ENCODE measurements around the gene RDM1. TPM values are rescaled to one million over a fixed set of nuclear protein-coding genes. Genes with fewer than 3 reads are reported as not detected.
"Not testable (repeated sequence)": the region's sequence is repeated elsewhere in the genome, so short reads cannot be mapped to it uniquely, and the experiment has no call there.

RDM1 gene
- total and polyA plus RNA-seq, 9 donors: 0.33 TPM; not detected in 8

DNA sequence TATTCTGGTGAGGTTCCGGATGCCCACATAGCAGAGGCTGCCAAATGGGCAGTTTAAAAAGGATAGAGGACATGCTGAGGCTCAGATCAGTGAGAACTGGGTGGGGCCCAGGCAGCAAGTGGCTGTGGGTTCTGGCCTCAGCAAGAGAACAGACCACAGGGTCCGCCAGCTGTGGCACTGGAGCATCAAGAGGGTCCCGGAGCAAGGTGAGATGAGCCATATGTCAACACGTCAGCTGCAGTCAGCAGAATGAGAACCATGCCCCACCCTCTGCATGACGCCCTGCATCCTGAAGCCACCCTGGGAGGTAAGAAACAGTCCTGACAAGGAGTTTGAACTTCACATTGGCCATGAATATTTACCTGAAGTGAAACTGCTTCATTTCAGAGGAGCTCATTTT, 30.3 kb downstream of the RDM1 start:
- Histone ChIP-seq H3K27me3 (no peaks in the 10 kb centered on the region), H3K27ac (no peak overlapping the region), H3K9me3 (no peaks in the 10 kb centered on the region), H3K4me3 (no peak overlapping the region), H3K36me3 (no peaks in the 10 kb centered on the region), H3K4me1 (ENCODE audit: insufficient read depth) (peaks cover 2% of the 10 kb centered on the region)
- TF ChIP-seq EP300 (IDR thresholded peaks at IDR 0.05): no peak
- TF ChIP-seq, protein P1, sequence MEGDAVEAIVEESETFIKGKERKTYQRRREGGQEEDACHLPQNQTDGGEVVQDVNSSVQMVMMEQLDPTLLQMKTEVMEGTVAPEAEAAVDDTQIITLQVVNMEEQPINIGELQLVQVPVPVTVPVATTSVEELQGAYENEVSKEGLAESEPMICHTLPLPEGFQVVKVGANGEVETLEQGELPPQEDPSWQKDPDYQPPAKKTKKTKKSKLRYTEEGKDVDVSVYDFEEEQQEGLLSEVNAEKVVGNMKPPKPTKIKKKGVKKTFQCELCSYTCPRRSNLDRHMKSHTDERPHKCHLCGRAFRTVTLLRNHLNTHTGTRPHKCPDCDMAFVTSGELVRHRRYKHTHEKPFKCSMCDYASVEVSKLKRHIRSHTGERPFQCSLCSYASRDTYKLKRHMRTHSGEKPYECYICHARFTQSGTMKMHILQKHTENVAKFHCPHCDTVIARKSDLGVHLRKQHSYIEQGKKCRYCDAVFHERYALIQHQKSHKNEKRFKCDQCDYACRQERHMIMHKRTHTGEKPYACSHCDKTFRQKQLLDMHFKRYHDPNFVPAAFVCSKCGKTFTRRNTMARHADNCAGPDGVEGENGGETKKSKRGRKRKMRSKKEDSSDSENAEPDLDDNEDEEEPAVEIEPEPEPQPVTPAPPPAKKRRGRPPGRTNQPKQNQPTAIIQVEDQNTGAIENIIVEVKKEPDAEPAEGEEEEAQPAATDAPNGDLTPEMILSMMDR (IDR thresholded peaks at IDR 0.05): no peak
- no peak for TF ChIP-seq POLR2A (IDR thresholded peaks at IDR 0.05)
- 60 to 73% (median 61%) methylated on average over 5 of the region's 5 CpGs for WGBS, 3 donors
- intact Hi-C loops (cut with DNase I): no loop called here
- no peak for DNase-seq

DNA sequence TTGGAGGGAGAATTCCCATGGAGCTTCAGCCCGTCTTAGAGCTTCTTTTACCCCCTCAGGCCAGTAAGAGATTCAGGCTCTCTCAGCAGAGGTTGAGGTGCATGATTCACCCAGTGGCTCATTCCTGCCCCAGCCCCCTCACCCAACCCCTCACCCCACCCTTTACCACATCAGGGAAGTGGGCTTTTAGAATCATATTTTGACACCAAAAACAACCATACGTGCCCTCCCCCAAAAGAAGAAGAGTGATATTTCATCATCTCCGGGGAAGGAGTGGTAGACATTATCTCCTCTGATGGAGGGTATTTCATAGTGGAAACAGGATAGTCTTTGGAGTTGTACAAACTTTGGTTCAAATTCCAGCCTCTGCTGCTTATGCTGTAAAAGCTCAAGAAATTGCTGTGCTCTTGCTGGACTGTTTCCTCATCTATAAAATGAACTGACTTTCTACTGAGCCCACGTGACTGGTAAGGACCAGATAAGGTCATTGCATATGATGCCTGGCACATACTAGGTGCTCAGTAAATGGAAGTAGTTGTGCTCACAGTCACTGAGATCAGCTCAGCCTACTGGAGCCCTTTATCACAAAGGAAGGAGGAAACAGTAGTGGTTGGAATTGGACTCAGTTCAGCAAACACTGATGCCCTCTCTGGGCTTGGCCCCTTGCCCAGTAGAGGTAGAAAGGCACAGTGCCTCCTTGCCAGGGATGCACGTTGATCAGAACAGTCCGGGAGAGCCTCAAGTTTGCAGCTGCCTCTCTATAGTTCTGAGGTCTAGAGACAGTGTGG, 32.1 kb downstream of the RDM1 start:
- Histone ChIP-seq H3K4me1 (ENCODE audit: insufficient read depth) (peaks cover 2% of the 10 kb centered on the region), H3K4me3 (no peak overlapping the region), H3K27ac (no peak overlapping the region), H3K27me3 (no peaks in the 10 kb centered on the region), H3K36me3 (no peaks in the 10 kb centered on the region), H3K9me3 (no peaks in the 10 kb centered on the region)
- 52 to 58% (median 54%) methylated on average over 6 of the region's 6 CpGs for WGBS, 3 donors
- TF ChIP-seq POLR2A (IDR thresholded peaks at IDR 0.05): no peak
- TF ChIP-seq, protein P1 (IDR thresholded peaks at IDR 0.05): no peak
- no peak for TF ChIP-seq EP300 (IDR thresholded peaks at IDR 0.05)
- intact Hi-C loops (cut with DNase I): no loop called here
- no peak for DNase-seq

DNA sequence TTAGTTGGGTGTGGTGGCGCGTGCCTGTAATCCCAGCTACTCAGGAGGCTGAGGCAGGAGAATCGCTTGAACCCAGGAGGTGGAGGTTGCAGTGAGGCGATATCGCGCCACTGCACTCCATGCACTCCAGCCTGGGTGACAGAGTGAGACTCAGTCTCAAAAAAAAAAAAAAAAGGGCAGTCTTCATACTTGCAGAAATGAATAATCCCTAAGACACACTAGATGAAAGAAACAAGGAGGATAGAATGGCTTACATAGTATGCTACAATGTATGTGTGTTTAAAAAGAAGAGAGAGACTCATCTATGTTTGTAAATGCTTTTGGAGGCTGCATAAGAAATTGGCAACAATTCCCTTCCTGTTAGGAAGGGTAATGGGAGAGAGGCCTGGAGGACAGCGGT, 32.8 kb downstream of the RDM1 start:
- H3K36me3 ChIP-seq; H3K27me3 ChIP-seq; H3K27ac ChIP-seq; H3K9me3 ChIP-seq; intact Hi-C loops (cut with DNase I); H3K4me3 ChIP-seq; DNase-seq; H3K4me1 ChIP-seq (ENCODE audit: insufficient read depth): not testable (repeated sequence)
- 95 to 97% (median 97%) methylated on average over 7 of the region's 7 CpGs for WGBS, 3 donors

DNA sequence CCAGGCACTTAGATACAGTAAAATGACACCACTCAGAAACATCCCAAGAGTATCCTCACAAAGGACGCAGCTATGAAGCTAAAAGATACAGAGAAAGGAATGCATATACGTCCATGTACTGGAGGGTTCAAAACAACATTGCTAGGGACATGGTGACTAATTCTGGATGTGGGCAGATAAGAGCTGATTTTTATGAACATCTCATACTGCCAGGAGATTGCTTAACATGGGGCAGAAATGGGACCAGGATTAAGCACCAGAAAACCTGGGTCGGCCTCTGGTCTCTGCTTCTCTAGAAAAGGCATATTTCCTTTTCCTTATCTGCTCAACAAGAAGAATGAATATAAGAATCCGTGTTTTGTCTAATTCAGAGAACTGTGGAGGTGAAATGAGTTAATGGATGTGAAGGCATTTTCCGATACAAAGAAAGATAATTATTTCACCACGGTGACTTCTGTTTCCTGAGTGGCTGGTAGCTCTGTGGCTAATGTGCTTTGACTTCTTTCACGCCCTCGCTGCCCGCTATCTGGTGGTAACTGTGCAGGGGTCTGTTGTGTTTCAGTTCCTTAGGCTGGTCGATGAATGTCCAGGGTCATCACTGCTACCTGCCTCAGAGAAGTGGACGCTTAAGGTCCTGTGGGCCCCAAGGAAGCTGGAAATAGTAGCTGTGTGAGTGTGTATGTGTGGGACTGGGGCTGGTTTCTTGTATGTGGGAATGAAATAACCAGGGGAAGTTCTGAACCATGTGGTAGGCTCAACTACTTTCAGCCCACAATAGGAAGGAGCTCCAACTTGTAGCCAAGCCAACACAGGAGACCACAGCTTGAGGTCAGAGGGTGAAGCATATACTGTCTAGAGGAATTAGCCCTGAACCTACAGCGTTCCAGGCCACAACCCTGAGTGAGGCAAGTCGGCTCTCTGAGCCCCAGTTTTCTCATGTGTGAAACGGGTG, 34.7 kb downstream of the RDM1 start:
- no peak overlapping the region for H3K27ac ChIP-seq
- TF ChIP-seq, protein P1 (IDR thresholded peaks at IDR 0.05): no peak
- TF ChIP-seq EP300 (IDR thresholded peaks at IDR 0.05) (no peak), POLR2A (IDR thresholded peaks at IDR 0.05) (no peak)
- no peak for DNase-seq
- WGBS, 3 donors: 76 to 83% (median 81%) methylated on average over 14 of the region's 14 CpGs
- intact Hi-C loops (cut with DNase I): no loop called here
- no peaks in the 10 kb centered on the region for H3K27me3 ChIP-seq
- H3K4me3 ChIP-seq: no peak overlapping the region
- H3K36me3 ChIP-seq: no peaks in the 10 kb centered on the region
- peaks cover 2% of the 10 kb centered on the region for H3K4me1 ChIP-seq (ENCODE audit: insufficient read depth)
- no peaks in the 10 kb centered on the region for H3K9me3 ChIP-seq
